22Rv1 (cell line): ENCODE data around the gene ZNF766.

ENCODE experiments used
- ZFX ChIP-seq: fragments of 450-650 bp; IDR thresholded peaks from 2 replicates; pipeline ENCODE4 v1.6.1; 2017; ENCODE audit warnings: antibody characterized with exemption, borderline replicate concordance
- TF ChIP-seq, protein P1 (sequence below): fragments of 450-650 bp; IDR thresholded peaks from 2 replicates; pipeline ENCODE4 v1.5.1; 2017; ENCODE audit warnings: mild to moderate bottlenecking

DNA sequence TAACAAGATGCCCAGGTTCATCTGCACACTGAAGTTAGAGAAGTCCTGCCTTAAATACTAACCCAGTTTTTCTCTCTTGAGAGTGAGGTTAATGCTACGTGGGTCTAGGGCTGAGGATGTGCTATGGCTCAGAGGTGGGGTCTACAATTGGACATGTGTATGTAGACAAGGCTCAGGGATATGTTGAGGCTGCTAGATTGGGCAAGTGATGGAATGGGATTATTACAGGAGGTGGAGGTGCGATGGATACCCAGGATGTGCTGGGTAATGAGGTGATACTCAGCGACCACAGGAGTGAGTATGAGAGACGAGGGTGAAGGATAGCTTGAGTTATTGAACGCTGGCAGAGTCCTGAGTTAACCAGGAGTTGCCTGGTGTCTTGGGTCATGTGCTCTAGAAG is 41.4 kb upstream of the ZNF766 start:
- TF ChIP-seq, protein P1, sequence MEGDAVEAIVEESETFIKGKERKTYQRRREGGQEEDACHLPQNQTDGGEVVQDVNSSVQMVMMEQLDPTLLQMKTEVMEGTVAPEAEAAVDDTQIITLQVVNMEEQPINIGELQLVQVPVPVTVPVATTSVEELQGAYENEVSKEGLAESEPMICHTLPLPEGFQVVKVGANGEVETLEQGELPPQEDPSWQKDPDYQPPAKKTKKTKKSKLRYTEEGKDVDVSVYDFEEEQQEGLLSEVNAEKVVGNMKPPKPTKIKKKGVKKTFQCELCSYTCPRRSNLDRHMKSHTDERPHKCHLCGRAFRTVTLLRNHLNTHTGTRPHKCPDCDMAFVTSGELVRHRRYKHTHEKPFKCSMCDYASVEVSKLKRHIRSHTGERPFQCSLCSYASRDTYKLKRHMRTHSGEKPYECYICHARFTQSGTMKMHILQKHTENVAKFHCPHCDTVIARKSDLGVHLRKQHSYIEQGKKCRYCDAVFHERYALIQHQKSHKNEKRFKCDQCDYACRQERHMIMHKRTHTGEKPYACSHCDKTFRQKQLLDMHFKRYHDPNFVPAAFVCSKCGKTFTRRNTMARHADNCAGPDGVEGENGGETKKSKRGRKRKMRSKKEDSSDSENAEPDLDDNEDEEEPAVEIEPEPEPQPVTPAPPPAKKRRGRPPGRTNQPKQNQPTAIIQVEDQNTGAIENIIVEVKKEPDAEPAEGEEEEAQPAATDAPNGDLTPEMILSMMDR, result no peak
- no peak for TF ChIP-seq ZFX
